ENCODE results near the gene OR52B2. TPM values are rescaled to one million over a fixed set of nuclear protein-coding genes. Genes with fewer than 3 reads are reported as not detected.

OR52B2 gene
- total RNA-seq, 1 donor from 2014 or later = not detected

- DNase-seq (ENCODE audit: low read depth) = no peak
- Histone ChIP-seq H3K36me3 (ENCODE audit: control insufficient read depth, insufficient read depth, low read length) (no peaks in the 10 kb centered on the region), H3K4me3 (ENCODE audit: low read depth, low read length) (no peak overlapping the region), H3K27me3 (ENCODE audit: control insufficient read depth, insufficient read depth, low read length) (no peaks in the 10 kb centered on the region)
- TF ChIP-seq CTCF (IDR thresholded peaks at IDR 0.05; ENCODE audit: insufficient read depth, low read length, poor library complexity, severe bottlenecking) = no peak
Observed at GRCh38 chr11:6209801-6210200, 39.7 kb upstream of the OR52B2 start.

GRCh38 chr11:6206456-6207180 is 36.5 kb upstream of the OR52B2 start:
- Histone ChIP-seq H3K4me3 (ENCODE audit: low read depth, low read length) (no peak overlapping the region), H3K36me3 (ENCODE audit: control insufficient read depth, insufficient read depth, low read length) (peaks cover 1% of the 10 kb centered on the region), H3K27me3 (ENCODE audit: control insufficient read depth, insufficient read depth, low read length) (no peaks in the 10 kb centered on the region)
- TF ChIP-seq CTCF (IDR thresholded peaks at IDR 0.05; ENCODE audit: insufficient read depth, low read length, poor library complexity, severe bottlenecking) = no peak
- no peak for DNase-seq (ENCODE audit: low read depth)

- Histone ChIP-seq H3K36me3 (ENCODE audit: control insufficient read depth, insufficient read depth, low read length) (peaks cover 1% of the 10 kb centered on the region), H3K4me3 (ENCODE audit: low read depth, low read length) (no peak within 1 kb of the TSS), H3K27me3 (ENCODE audit: control insufficient read depth, insufficient read depth, low read length) (no peaks in the 10 kb centered on the region)
- no peak for TF ChIP-seq CTCF (IDR thresholded peaks at IDR 0.05; ENCODE audit: insufficient read depth, low read length, poor library complexity, severe bottlenecking)
- DNase-seq (ENCODE audit: low read depth) = no peak
Observed at GRCh38 chr11:6205366-6205765, 35.2 kb upstream of the OR52B2 start, which contains the start of gene C11orf42. TSS of gene C11orf42 (plus strand) at chr11:6205557. CDS start at chr11:6205616, 59 bp downstream.

GRCh38 chr11:6204706-6205105 is 34.6 kb upstream of the OR52B2 start:
- Histone ChIP-seq H3K27me3 (ENCODE audit: control insufficient read depth, insufficient read depth, low read length) (no peaks in the 10 kb centered on the region), H3K4me3 (ENCODE audit: low read depth, low read length) (no peak overlapping the region), H3K36me3 (ENCODE audit: control insufficient read depth, insufficient read depth, low read length) (peaks cover 1% of the 10 kb centered on the region)
- no peak for DNase-seq (ENCODE audit: low read depth)
- TF ChIP-seq CTCF (IDR thresholded peaks at IDR 0.05; ENCODE audit: insufficient read depth, low read length, poor library complexity, severe bottlenecking) = no peak

- TF ChIP-seq CTCF (IDR thresholded peaks at IDR 0.05; ENCODE audit: insufficient read depth, low read length, poor library complexity, severe bottlenecking) = no peak
- peaks cover 1% of the 10 kb centered on the region for H3K36me3 ChIP-seq (ENCODE audit: control insufficient read depth, insufficient read depth, low read length)
- H3K27me3 ChIP-seq (ENCODE audit: control insufficient read depth, insufficient read depth, low read length) = no peaks in the 10 kb centered on the region
- no peak for DNase-seq (ENCODE audit: low read depth)
- no peak overlapping the region for H3K4me3 ChIP-seq (ENCODE audit: low read depth, low read length)
Observed at GRCh38 chr11:6203327-6203726, 33.2 kb upstream of the OR52B2 start.

- no peaks in the 10 kb centered on the region for H3K27me3 ChIP-seq (ENCODE audit: control insufficient read depth, insufficient read depth, low read length)
- no peak for TF ChIP-seq CTCF (IDR thresholded peaks at IDR 0.05; ENCODE audit: insufficient read depth, low read length, poor library complexity, severe bottlenecking)
- no peak for DNase-seq (ENCODE audit: low read depth)
Observed at GRCh38 chr11:6202041-6202440, 31.9 kb upstream of the OR52B2 start.

More at GRCh38 chr11:6202041-6202440, 31.9 kb upstream of the OR52B2 start:
- Histone ChIP-seq H3K4me3 (ENCODE audit: low read depth, low read length) (no peak overlapping the region), H3K36me3 (ENCODE audit: control insufficient read depth, insufficient read depth, low read length) (peaks cover 1% of the 10 kb centered on the region)

All from kidney epithelial cell (primary cell).